Neural progenitor cell (in vitro differentiated cells): ENCODE measurements around the gene DNAJC25. TPM values are rescaled to one million over a fixed set of nuclear protein-coding genes. Genes with fewer than 3 reads are reported as not detected.

Experiments used
- DNase-seq: peaks from one replicate; pipeline ENCODE4 v3.0.0-alpha.2; 2016; ENCODE audit warnings: low spot score
- H2AFZ ChIP-seq: fragments of 200-600 bp; sonication (generic); replicated peaks from 2 replicates; pipeline ENCODE4 v1.6.1; 2016; ENCODE audit warnings: antibody characterized with exemption
- H3F3A ChIP-seq: fragments of 200-600 bp; sonication (generic); 2 replicates; pipeline ENCODE4 v1.6.1; 2016; ENCODE audit warnings: antibody characterized with exemption, low read depth
- H3K27ac ChIP-seq: fragments of 200-600 bp; sonication (generic); 2 replicates; pipeline ENCODE4 v1.5.1; 2016; ENCODE audit warnings: mild to moderate bottlenecking
- H3K27me3 ChIP-seq: fragments of 200-600 bp; sonication (generic); 2 replicates; pipeline ENCODE4 v1.6.1; 2016; ENCODE audit warnings: mild to moderate bottlenecking, moderate library complexity
- H3K36me3 ChIP-seq: fragments of 200-600 bp; sonication (generic); 2 replicates; pipeline ENCODE4 v1.5.1; 2016
- H3K4me1 ChIP-seq: fragments of 200-600 bp; sonication (generic); 2 replicates; pipeline ENCODE4 v1.6.1; 2016; ENCODE audit warnings: mixed run types
- H3K4me2 ChIP-seq: fragments of 200-600 bp; sonication (generic); 2 replicates; pipeline ENCODE4 v1.6.1; 2016
- H3K4me3 ChIP-seq: fragments of 200-600 bp; sonication (generic); 2 replicates; pipeline ENCODE4 v1.5.1; 2016
- H3K79me2 ChIP-seq: fragments of 200-600 bp; sonication (generic); 2 replicates; pipeline ENCODE4 v1.6.1; 2016; ENCODE audit warnings: low read depth
- H3K9ac ChIP-seq: fragments of 200-600 bp; sonication (generic); 2 replicates; pipeline ENCODE4 v1.6.1; 2016
- H3K9me3 ChIP-seq: fragments of 200-600 bp; sonication (generic); 2 replicates; pipeline ENCODE4 v1.5.1; 2016; ENCODE audit warnings: low read depth
- H4K20me1 ChIP-seq: fragments of 200-600 bp; sonication (generic); 2 replicates; pipeline ENCODE4 v1.6.1; 2016; ENCODE audit warnings: low read depth
- H3K27ac Mint-ChIP-seq: 3 replicates; pipeline ENCODE4 v1.8.0; 2021; ENCODE audit warnings: mixed read lengths
- H3K27me3 Mint-ChIP-seq: 2 replicates; pipeline ENCODE4 v1.8.0; 2022; ENCODE audit warnings: low read depth, mild to moderate bottlenecking, inconsistent platforms, moderate library complexity, mixed read lengths; ENCODE audit not compliant: insufficient read depth
- H3K36me3 Mint-ChIP-seq: 3 replicates; pipeline ENCODE4 v1.8.0; 2021; ENCODE audit warnings: mixed read lengths
- H3K4me1 Mint-ChIP-seq: 3 replicates; pipeline ENCODE4 v1.8.0; 2021; ENCODE audit warnings: mixed read lengths
- H3K4me3 Mint-ChIP-seq: 3 replicates; pipeline ENCODE4 v1.8.0; 2021; ENCODE audit warnings: mild to moderate bottlenecking, moderate library complexity, mixed read lengths
- H3K9me3 Mint-ChIP-seq: 3 replicates; pipeline ENCODE4 v1.8.0; 2020; ENCODE audit warnings: mixed read lengths
- EZH2 ChIP-seq: fragments of 200-600 bp; sonication (generic); IDR thresholded peaks from 2 replicates; pipeline ENCODE4 v1.6.1; 2017; ENCODE audit warnings: antibody characterized with exemption, mild to moderate bottlenecking, moderate library complexity
- EZH2phosphoT487 ChIP-seq: fragments of 200-600 bp; sonication (generic); IDR thresholded peaks from 2 replicates; pipeline ENCODE4 v1.6.1; 2017; ENCODE audit warnings: antibody characterized with exemption
- total RNA-seq: library from RNA; depleted of rRNA; stranded (reverse); fragments of >200 nt; gene quantifications from 2 replicates; pipeline ENCODE4 v1.2.3, GENCODE V29; 2015; ENCODE audit warnings: low replicate concordance
- TF ChIP-seq, protein P1 (sequence below): fragments of 200-600 bp; sonication (generic); IDR thresholded peaks from 2 replicates; pipeline ENCODE4 v1.5.1; 2017; ENCODE audit warnings: antibody characterized with exemption, mild to moderate bottlenecking

The DNAJC25 gene
- 7.7 and 10.1 TPM in 2 replicates for total RNA-seq

DNA sequence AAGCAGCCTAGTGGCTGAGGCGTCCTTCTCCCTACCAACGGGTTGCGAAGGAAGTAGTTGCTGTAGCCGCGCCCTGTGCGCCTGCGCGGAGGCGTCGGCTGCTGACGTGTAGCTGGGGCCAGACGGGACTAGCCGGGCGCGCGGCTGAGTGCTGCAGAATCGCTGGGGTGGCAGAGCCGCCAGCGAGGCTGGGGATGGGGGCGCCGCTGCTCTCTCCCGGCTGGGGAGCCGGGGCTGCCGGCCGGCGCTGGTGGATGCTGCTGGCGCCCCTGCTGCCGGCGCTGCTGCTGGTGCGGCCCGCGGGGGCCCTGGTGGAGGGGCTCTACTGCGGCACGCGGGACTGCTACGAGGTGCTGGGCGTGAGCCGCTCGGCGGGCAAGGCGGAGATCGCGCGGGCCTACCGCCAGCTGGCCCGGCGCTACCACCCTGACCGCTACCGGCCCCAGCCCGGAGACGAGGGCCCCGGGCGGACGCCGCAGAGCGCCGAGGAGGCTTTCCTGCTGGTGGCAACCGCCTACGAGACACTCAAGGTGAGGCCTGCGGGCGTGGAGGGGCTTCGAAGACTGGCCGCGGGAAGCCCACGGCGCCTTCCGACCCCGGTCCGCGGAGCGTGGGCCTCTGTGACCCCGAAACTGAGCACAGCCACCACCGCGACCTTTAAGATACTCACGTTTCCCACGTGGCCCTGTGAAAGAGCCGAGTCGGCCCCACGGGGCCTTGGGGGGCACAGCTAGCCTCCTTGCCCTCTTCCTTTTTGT lies at the start of gene DNAJC25:
Gene DNAJC25, plus strand, starts transcription at position 121 of the 758 bp plus-strand sequence. Its CDS starts 74 bp downstream, at position 195.
- Histone ChIP-seq H3K9ac (peak within 1 kb of the TSS; percentile 82), H2AFZ (peak within 1 kb of the TSS; percentile 95), H3F3A (no peaks in the 10 kb centered on the region), H3K79me2 (peaks cover 51% of the 10 kb centered on the region), H3K27ac (peak within 1 kb of the TSS; percentile 56), H3K4me1 (peaks cover 13% of the 10 kb centered on the region), H3K9me3 (no peaks in the 10 kb centered on the region), H3K36me3 (no peaks in the 10 kb centered on the region), H3K4me2 (peak within 1 kb of the TSS; percentile 93), H3K4me3 (peak within 1 kb of the TSS; percentile 79), H4K20me1 (peaks cover 8% of the 10 kb centered on the region), H3K27me3 (no peaks in the 10 kb centered on the region)
- Mint-ChIP-seq H3K9me3 (peaks cover 3% of the 10 kb centered on the region), H3K4me1 (peaks cover 25% of the 10 kb centered on the region), H3K27me3 (peaks cover 6% of the 10 kb centered on the region), H3K27ac (peak within 1 kb of the TSS; percentile 69), H3K36me3 (peaks cover 19% of the 10 kb centered on the region), H3K4me3 (peak within 1 kb of the TSS; percentile 98)
- TF ChIP-seq, protein P1, sequence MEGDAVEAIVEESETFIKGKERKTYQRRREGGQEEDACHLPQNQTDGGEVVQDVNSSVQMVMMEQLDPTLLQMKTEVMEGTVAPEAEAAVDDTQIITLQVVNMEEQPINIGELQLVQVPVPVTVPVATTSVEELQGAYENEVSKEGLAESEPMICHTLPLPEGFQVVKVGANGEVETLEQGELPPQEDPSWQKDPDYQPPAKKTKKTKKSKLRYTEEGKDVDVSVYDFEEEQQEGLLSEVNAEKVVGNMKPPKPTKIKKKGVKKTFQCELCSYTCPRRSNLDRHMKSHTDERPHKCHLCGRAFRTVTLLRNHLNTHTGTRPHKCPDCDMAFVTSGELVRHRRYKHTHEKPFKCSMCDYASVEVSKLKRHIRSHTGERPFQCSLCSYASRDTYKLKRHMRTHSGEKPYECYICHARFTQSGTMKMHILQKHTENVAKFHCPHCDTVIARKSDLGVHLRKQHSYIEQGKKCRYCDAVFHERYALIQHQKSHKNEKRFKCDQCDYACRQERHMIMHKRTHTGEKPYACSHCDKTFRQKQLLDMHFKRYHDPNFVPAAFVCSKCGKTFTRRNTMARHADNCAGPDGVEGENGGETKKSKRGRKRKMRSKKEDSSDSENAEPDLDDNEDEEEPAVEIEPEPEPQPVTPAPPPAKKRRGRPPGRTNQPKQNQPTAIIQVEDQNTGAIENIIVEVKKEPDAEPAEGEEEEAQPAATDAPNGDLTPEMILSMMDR, result peak; percentile 20
- no peak for TF ChIP-seq EZH2phosphoT487
- DNase-seq, result peak; percentile 99

DNA sequence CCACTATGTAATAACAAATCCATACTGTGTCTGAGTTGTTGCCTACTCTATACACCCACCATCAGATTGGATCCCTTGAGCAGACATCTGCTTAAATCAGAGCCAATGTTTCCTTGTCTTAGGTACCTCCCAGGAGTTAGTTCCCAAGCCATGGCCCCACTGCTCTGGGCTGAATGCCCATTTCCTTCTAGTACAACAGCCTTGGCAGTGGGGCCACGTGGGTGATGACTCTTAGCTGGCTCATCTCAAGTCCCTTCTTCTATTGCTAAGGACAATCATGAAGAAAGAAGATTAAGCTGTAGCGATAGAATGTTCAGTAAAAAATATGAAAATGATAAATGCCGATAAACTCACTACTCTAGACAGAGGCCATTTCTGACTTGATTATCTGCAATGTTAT lies 48.2 kb upstream of the DNAJC25 start:
- Histone ChIP-seq H3K27me3 (no peaks in the 10 kb centered on the region), H3K4me3 (no peak overlapping the region), H3K4me1 (no peaks in the 10 kb centered on the region), H3K79me2 (no peaks in the 10 kb centered on the region), H3K4me2 (no peak overlapping the region), H2AFZ (no peak overlapping the region), H3K9ac (no peak overlapping the region), H3F3A (no peaks in the 10 kb centered on the region), H3K27ac (no peak overlapping the region), H4K20me1 (no peaks in the 10 kb centered on the region), H3K9me3 (no peaks in the 10 kb centered on the region), H3K36me3 (peaks cover 8% of the 10 kb centered on the region)
- Mint-ChIP-seq H3K36me3 (peaks cover 7% of the 10 kb centered on the region), H3K4me1 (no peaks in the 10 kb centered on the region), H3K27ac (no peak overlapping the region), H3K9me3 (no peaks in the 10 kb centered on the region), H3K4me3 (no peak overlapping the region), H3K27me3 (no peaks in the 10 kb centered on the region)
- TF ChIP-seq, protein P1, result no peak
- TF ChIP-seq EZH2phosphoT487 (no peak), EZH2 (no peak)
- no peak for DNase-seq

DNA sequence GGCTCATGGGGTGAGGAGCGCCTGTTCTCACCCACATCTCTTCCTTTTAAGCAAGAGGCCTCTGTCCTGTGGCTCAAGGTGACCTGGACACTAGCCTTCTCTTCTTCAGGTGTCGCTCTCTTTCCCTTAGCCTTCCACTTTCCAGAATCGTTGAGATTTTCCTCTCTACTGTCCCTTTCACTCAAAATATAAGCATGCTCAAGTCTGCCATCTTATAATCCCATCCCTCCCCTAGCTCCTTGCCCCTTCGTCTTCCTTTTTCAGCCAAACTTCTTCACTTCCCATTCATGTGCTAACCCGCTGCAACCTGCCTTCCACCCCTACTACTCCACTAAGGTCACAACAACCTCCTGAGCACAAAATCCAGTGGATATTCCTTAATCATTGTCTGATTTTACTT lies 44.8 kb upstream of the DNAJC25 start:
- Histone ChIP-seq H3K9ac (no peak overlapping the region), H3K4me1 (no peaks in the 10 kb centered on the region), H3K27me3 (no peaks in the 10 kb centered on the region), H3K27ac (no peak overlapping the region), H3F3A (no peaks in the 10 kb centered on the region), H3K4me3 (no peak overlapping the region), H3K36me3 (peaks cover 13% of the 10 kb centered on the region), H3K79me2 (no peaks in the 10 kb centered on the region), H4K20me1 (no peaks in the 10 kb centered on the region), H2AFZ (no peak overlapping the region), H3K9me3 (no peaks in the 10 kb centered on the region), H3K4me2 (no peak overlapping the region)
- no peak for DNase-seq
- no peaks in the 10 kb centered on the region for H3K27me3 Mint-ChIP-seq
- TF ChIP-seq, protein P1, result no peak
- TF ChIP-seq EZH2phosphoT487, result no peak
- no peak for TF ChIP-seq EZH2
- H3K36me3 Mint-ChIP-seq, result no peaks in the 10 kb centered on the region
- H3K27ac Mint-ChIP-seq, result no peak overlapping the region
- H3K4me1 Mint-ChIP-seq, result no peaks in the 10 kb centered on the region
- H3K4me3 Mint-ChIP-seq, result no peak overlapping the region
- H3K9me3 Mint-ChIP-seq, result no peaks in the 10 kb centered on the region
